Measurements from ENCODE around the gene SPDEF. TPM values are rescaled to one million over a fixed set of nuclear protein-coding genes. Genes with fewer than 3 reads are reported as not detected.
A peak's percentile ranks its signal among the peaks of the same experiment; 100 is the strongest.

SPDEF gene
- total and polyA plus RNA-seq, 2 donors from 2014 or later, result 0.19 TPM; not detected in 1

- Histone ChIP-seq H3K9ac (ENCODE audit: low read length in 3 of 3) (no peak overlapping the region), H3K27me3 (ENCODE audit: control insufficient read depth, insufficient read depth, low read length) (no peaks in the 10 kb centered on the region), H3K27ac (ENCODE audit: low read depth in 2 of 2, low read length in 2 of 2) (no peak overlapping the region), H3K4me1 (ENCODE audit: control insufficient read depth in 2 of 3, insufficient read depth in 2 of 3, low read depth in 1 of 3, low read length in 3 of 3) (no peaks in the 10 kb centered on the region), H3K9me3 (ENCODE audit: control insufficient read depth in 2 of 3, insufficient read depth in 1 of 3, low read length in 3 of 3) (peaks cover 0 to 3% (median 0%) of the 10 kb centered on the region in 3 donors), H3K4me3 (ENCODE audit: low read length in 3 of 3) (no peak overlapping the region), H3K36me3 (ENCODE audit: control insufficient read depth in 2 of 3, insufficient read depth in 3 of 3, low read length in 3 of 3) (no peaks in the 10 kb centered on the region)
- intact Hi-C loops (cut with DNase I), result no loop called here
- DNase-seq (no peak), FAIRE-seq (no peak)
- TF ChIP-seq, protein P1, sequence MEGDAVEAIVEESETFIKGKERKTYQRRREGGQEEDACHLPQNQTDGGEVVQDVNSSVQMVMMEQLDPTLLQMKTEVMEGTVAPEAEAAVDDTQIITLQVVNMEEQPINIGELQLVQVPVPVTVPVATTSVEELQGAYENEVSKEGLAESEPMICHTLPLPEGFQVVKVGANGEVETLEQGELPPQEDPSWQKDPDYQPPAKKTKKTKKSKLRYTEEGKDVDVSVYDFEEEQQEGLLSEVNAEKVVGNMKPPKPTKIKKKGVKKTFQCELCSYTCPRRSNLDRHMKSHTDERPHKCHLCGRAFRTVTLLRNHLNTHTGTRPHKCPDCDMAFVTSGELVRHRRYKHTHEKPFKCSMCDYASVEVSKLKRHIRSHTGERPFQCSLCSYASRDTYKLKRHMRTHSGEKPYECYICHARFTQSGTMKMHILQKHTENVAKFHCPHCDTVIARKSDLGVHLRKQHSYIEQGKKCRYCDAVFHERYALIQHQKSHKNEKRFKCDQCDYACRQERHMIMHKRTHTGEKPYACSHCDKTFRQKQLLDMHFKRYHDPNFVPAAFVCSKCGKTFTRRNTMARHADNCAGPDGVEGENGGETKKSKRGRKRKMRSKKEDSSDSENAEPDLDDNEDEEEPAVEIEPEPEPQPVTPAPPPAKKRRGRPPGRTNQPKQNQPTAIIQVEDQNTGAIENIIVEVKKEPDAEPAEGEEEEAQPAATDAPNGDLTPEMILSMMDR (IDR thresholded peaks at IDR 0.05; ENCODE audit: borderline replicate concordance, extremely low read depth, insufficient read depth), result no peak
These were observed 43.4 kb downstream of the SPDEF start for GRCh38 chr6:34512738-34513115.

- FAIRE-seq (no peak), DNase-seq (peak in 4 of 5 donors; percentile 62 to 78 (median 68))
- no peak overlapping the region for H3K4me3 ChIP-seq (ENCODE audit: low read length in 3 of 3)
- H3K4me1 ChIP-seq (ENCODE audit: control insufficient read depth in 2 of 3, insufficient read depth in 2 of 3, low read depth in 1 of 3, low read length in 3 of 3), result no peaks in the 10 kb centered on the region
- peaks cover 0 to 3% (median 0%) of the 10 kb centered on the region in 3 donors for H3K9me3 ChIP-seq (ENCODE audit: control insufficient read depth in 2 of 3, insufficient read depth in 1 of 3, low read length in 3 of 3)
- TF ChIP-seq, protein P1 (IDR thresholded peaks at IDR 0.05; ENCODE audit: borderline replicate concordance, extremely low read depth, insufficient read depth), result no peak
- H3K27me3 ChIP-seq (ENCODE audit: control insufficient read depth, insufficient read depth, low read length), result no peaks in the 10 kb centered on the region
- intact Hi-C loops (cut with DNase I), result no loop called here
- no peak overlapping the region for H3K27ac ChIP-seq (ENCODE audit: low read depth in 2 of 2, low read length in 2 of 2)
- no peaks in the 10 kb centered on the region for H3K36me3 ChIP-seq (ENCODE audit: control insufficient read depth in 2 of 3, insufficient read depth in 3 of 3, low read length in 3 of 3)
- no peak overlapping the region for H3K9ac ChIP-seq (ENCODE audit: low read length in 3 of 3)
These were observed 44.0 kb downstream of the SPDEF start for GRCh38 chr6:34511915-34512737.

GRCh38 chr6:34511214-34511914 is 44.8 kb downstream of the SPDEF start:
- no peaks in the 10 kb centered on the region for H3K36me3 ChIP-seq (ENCODE audit: control insufficient read depth in 2 of 3, insufficient read depth in 3 of 3, low read length in 3 of 3)
- no peak for DNase-seq
- H3K27ac ChIP-seq (ENCODE audit: low read depth in 2 of 2, low read length in 2 of 2), result no peak overlapping the region
- no peak overlapping the region for H3K9ac ChIP-seq (ENCODE audit: low read length in 3 of 3)
- H3K4me3 ChIP-seq (ENCODE audit: low read length in 3 of 3), result no peak overlapping the region
- intact Hi-C loops (cut with DNase I), result no loop called here
- peaks cover 0 to 3% (median 0%) of the 10 kb centered on the region in 3 donors for H3K9me3 ChIP-seq (ENCODE audit: control insufficient read depth in 2 of 3, insufficient read depth in 1 of 3, low read length in 3 of 3)
- H3K4me1 ChIP-seq (ENCODE audit: control insufficient read depth in 2 of 3, insufficient read depth in 2 of 3, low read depth in 1 of 3, low read length in 3 of 3), result no peaks in the 10 kb centered on the region
- TF ChIP-seq, protein P1 (IDR thresholded peaks at IDR 0.05; ENCODE audit: borderline replicate concordance, extremely low read depth, insufficient read depth), result no peak
- no peak for FAIRE-seq
- no peaks in the 10 kb centered on the region for H3K27me3 ChIP-seq (ENCODE audit: control insufficient read depth, insufficient read depth, low read length)

All from kidney (tissue), 14 donors.